ENCODE measurements around the gene CIZ1. TPM values are rescaled to one million over a fixed set of nuclear protein-coding genes. Genes with fewer than 3 reads are reported as not detected.
A peak's percentile ranks its signal among the peaks of the same experiment; 100 is the strongest.

Gene CIZ1
- total and polyA plus RNA-seq, 10 of the 15 experiments (the other 5 are each of a cell fraction or from before 2014, with no cell fraction given): 1.8 to 91.6 (median 35.4) TPM

- 0 out of 2 replicates have a peak, but pooled peaks have one; percentile 27 for TF ChIP-seq TCF3 (IDR thresholded peaks at IDR 0.05; ENCODE audit: borderline replicate concordance, insufficient read depth, low read depth, low read length)
- TF ChIP-seq POLR2AphosphoS5 (IDR thresholded peaks at IDR 0.05; ENCODE audit: low read length): peak; percentile 86
- no peak for TF ChIP-seq EP300 (IDR thresholded peaks at IDR 0.05; ENCODE audit: borderline replicate concordance in 1 of 2, control insufficient read depth in 1 of 2, low read depth in 2 of 2, low read length in 2 of 2)
- TF ChIP-seq NFIC (IDR thresholded peaks at IDR 0.05; ENCODE audit: low read depth, low read length): no peak
- peak; percentile 78 for TF ChIP-seq POLR2AphosphoS2 (IDR thresholded peaks at IDR 0.05; ENCODE audit: low read depth, low read length)
- TF ChIP-seq ESRRA (IDR thresholded peaks at IDR 0.05; ENCODE audit: low read length): no peak
- TF ChIP-seq SMARCA5 (IDR thresholded peaks at IDR 0.05): peak; percentile 51; the same call in 1 of the 2 replicates
- TF ChIP-seq CBX5 (IDR thresholded peaks at IDR 0.05; ENCODE audit: low read depth): no peak
- peak; percentile 77 to 84 for TF ChIP-seq IKZF2 (IDR thresholded peaks at IDR 0.05)
- no peak for TF ChIP-seq CEBPB (IDR thresholded peaks at IDR 0.05; ENCODE audit: borderline replicate concordance in 1 of 2, low read depth in 2 of 2, low read length in 2 of 2)
- no peak for TF ChIP-seq RUNX3 (IDR thresholded peaks at IDR 0.05; ENCODE audit: low read length)
- TF ChIP-seq MTA2 (IDR thresholded peaks at IDR 0.05; ENCODE audit: low read depth): 0 out of 2 replicates have a peak, but pooled peaks have one; percentile 40
- peak; percentile 74 for TF ChIP-seq ZBTB40 (IDR thresholded peaks at IDR 0.05; ENCODE audit: borderline replicate concordance)
- no peak for TF ChIP-seq PAX8 (IDR thresholded peaks at IDR 0.05)
- TF ChIP-seq BCL3 (IDR thresholded peaks at IDR 0.05; ENCODE audit: borderline replicate concordance, insufficient read depth, low read depth, low read length, poor library complexity, severe bottlenecking): peak; percentile 43
- no peak for TF ChIP-seq SIX5 (IDR thresholded peaks at IDR 0.05; ENCODE audit: low read depth, low read length, severe bottlenecking)
- no peak for TF ChIP-seq BCLAF1 (IDR thresholded peaks at IDR 0.05)
These were observed 31.4 kb downstream of the CIZ1 start, which contains the start of gene BBLN (continued) for GRCh38 chr9:128159784-128160602.
